Testis (tissue), 2 donors: ENCODE measurements around the gene TFPI2.

Source experiments
- POLR2A ChIP-seq: fragments of 450-650 bp; IDR thresholded peaks from one replicate; pipeline ENCODE4 v1.6.1; 2017; ENCODE audit warnings: antibody characterized with exemption, mild to moderate bottlenecking, moderate library complexity
- TF ChIP-seq, protein P1 (sequence below), 3 experiments: fragments of 450-650 bp in 2 of 3; fragments of 200-600 bp in 1 of 3; sonication (generic) in 1 of 3; IDR thresholded peaks; one replicate each; pipeline ENCODE4 v1.5.1; 2016 to 2019; ENCODE audit warnings: antibody characterized with exemption in 3 of 3, mild to moderate bottlenecking in 2 of 3, moderate library complexity in 1 of 3

DNA sequence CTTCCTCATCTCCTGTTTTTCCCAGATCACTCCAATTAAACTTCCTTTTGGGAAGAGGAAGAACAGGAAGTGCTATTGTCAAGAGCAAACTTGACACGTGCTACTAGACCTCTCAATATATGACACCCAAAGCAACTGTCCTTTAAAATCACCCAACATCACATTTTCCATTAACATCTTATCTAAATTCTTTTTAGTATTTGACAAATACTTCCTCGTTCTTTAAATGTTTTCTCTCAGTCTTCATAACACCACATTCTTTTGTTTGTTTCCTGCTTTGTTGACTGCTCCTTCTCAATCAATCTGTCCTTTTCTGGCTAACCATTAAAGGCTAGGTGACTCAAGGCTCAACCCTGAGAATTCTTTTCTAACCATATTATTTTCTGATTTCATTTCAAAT lies 7.1 kb upstream of the TFPI2 start:
- TF ChIP-seq, protein P1, sequence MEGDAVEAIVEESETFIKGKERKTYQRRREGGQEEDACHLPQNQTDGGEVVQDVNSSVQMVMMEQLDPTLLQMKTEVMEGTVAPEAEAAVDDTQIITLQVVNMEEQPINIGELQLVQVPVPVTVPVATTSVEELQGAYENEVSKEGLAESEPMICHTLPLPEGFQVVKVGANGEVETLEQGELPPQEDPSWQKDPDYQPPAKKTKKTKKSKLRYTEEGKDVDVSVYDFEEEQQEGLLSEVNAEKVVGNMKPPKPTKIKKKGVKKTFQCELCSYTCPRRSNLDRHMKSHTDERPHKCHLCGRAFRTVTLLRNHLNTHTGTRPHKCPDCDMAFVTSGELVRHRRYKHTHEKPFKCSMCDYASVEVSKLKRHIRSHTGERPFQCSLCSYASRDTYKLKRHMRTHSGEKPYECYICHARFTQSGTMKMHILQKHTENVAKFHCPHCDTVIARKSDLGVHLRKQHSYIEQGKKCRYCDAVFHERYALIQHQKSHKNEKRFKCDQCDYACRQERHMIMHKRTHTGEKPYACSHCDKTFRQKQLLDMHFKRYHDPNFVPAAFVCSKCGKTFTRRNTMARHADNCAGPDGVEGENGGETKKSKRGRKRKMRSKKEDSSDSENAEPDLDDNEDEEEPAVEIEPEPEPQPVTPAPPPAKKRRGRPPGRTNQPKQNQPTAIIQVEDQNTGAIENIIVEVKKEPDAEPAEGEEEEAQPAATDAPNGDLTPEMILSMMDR (IDR thresholded peaks at IDR 0.05) = no peak
- TF ChIP-seq POLR2A = no peak
